ENCODE data around the gene GABRA6.

GABRA6 gene

DNA sequence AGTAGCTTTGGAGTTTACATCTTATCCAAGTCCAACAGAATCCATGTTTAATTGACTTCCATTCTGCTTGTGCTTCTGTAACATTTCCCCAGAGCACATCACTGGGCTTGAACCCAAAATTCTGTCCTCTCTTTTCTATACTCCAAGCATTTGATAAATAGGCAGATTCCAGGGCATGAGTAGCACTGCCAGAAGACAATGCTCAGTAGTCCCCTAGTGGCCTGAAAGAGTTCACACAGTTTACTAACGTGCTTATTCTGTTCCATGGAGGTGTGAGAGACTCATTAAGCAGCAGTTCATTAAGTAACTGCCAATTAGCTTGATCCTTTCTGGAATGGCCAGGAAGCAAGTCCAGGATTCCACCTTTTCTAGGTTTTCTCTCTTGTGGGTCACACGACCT lies 9.4 kb upstream of the GABRA6 start:
- DNase-seq (ENCODE audit: low read depth) = no peak
- H3K4me3 ChIP-seq (replicated peaks; ENCODE audit: low read depth, low read length) = no peak overlapping the region
- TF ChIP-seq, protein P1, sequence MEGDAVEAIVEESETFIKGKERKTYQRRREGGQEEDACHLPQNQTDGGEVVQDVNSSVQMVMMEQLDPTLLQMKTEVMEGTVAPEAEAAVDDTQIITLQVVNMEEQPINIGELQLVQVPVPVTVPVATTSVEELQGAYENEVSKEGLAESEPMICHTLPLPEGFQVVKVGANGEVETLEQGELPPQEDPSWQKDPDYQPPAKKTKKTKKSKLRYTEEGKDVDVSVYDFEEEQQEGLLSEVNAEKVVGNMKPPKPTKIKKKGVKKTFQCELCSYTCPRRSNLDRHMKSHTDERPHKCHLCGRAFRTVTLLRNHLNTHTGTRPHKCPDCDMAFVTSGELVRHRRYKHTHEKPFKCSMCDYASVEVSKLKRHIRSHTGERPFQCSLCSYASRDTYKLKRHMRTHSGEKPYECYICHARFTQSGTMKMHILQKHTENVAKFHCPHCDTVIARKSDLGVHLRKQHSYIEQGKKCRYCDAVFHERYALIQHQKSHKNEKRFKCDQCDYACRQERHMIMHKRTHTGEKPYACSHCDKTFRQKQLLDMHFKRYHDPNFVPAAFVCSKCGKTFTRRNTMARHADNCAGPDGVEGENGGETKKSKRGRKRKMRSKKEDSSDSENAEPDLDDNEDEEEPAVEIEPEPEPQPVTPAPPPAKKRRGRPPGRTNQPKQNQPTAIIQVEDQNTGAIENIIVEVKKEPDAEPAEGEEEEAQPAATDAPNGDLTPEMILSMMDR (IDR thresholded peaks at IDR 0.05; ENCODE audit: low read length, missing control alignments) = no peak

- TF ChIP-seq, protein P1 (IDR thresholded peaks at IDR 0.05; ENCODE audit: low read length, missing control alignments) = no peak
- no peak overlapping the region for H3K4me3 ChIP-seq (replicated peaks; ENCODE audit: low read depth, low read length)
- no peak for DNase-seq (ENCODE audit: low read depth)
These were observed 628 bp downstream of the GABRA6 start for GRCh38 chr5:161686149-161686548.

GRCh38 chr5:161686881-161687280 lies 1.4 kb downstream of the GABRA6 start:
- no peak overlapping the region for H3K4me3 ChIP-seq (replicated peaks; ENCODE audit: low read depth, low read length)
- TF ChIP-seq, protein P1 (IDR thresholded peaks at IDR 0.05; ENCODE audit: low read length, missing control alignments) = no peak
- DNase-seq (ENCODE audit: low read depth) = no peak

- TF ChIP-seq, protein P1 (IDR thresholded peaks at IDR 0.05; ENCODE audit: low read length, missing control alignments) = no peak
- no peak overlapping the region for H3K4me3 ChIP-seq (replicated peaks; ENCODE audit: low read depth, low read length)
- no peak for DNase-seq (ENCODE audit: low read depth)
These were observed 1.8 kb downstream of the GABRA6 start for GRCh38 chr5:161687316-161687715.

GRCh38 chr5:161691911-161692310 lies 6.4 kb downstream of the GABRA6 start:
- TF ChIP-seq, protein P1 (IDR thresholded peaks at IDR 0.05; ENCODE audit: low read length, missing control alignments) = no peak

DNA sequence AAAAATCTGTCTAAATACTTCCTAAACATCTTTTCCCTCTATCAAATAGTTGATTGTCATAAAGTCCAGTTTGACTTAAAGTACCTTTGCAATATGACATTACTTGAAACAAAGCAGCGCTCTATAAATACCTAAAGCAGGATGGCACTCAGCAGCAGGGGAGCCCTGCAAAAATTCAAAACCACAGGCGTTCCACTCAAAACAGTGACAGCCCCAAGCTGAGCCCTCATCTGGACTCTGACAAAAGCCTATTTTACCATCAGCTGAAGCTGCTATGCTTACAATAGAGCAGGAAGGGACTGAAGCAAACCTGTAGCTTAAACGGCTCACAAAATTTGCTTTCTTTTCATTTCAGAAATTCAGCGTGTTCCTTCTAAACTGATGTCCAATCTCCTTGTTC lies 11.5 kb downstream of the GABRA6 start:
- DNase-seq (ENCODE audit: low read depth) = no peak
- TF ChIP-seq, protein P1 (IDR thresholded peaks at IDR 0.05; ENCODE audit: low read length, missing control alignments) = no peak
- no peak overlapping the region for H3K4me3 ChIP-seq (replicated peaks; ENCODE audit: low read depth, low read length)

More at GRCh38 chr5:161691911-161692310, 6.4 kb downstream of the GABRA6 start:
- no peak for DNase-seq (ENCODE audit: low read depth)
- H3K4me3 ChIP-seq (replicated peaks; ENCODE audit: low read depth, low read length) = no peak overlapping the region

- TF ChIP-seq, protein P1 (IDR thresholded peaks at IDR 0.05; ENCODE audit: low read length, missing control alignments) = no peak
- DNase-seq (ENCODE audit: low read depth) = no peak
These were observed 14.5 kb downstream of the GABRA6 start for GRCh38 chr5:161700065-161700464.

More at GRCh38 chr5:161700065-161700464, 14.5 kb downstream of the GABRA6 start:
- no peak overlapping the region for H3K4me3 ChIP-seq (replicated peaks; ENCODE audit: low read depth, low read length)

Data from fibroblast of pulmonary artery (primary cell).